Measurements from ENCODE around the gene WFS1.

The WFS1 gene

DNA sequence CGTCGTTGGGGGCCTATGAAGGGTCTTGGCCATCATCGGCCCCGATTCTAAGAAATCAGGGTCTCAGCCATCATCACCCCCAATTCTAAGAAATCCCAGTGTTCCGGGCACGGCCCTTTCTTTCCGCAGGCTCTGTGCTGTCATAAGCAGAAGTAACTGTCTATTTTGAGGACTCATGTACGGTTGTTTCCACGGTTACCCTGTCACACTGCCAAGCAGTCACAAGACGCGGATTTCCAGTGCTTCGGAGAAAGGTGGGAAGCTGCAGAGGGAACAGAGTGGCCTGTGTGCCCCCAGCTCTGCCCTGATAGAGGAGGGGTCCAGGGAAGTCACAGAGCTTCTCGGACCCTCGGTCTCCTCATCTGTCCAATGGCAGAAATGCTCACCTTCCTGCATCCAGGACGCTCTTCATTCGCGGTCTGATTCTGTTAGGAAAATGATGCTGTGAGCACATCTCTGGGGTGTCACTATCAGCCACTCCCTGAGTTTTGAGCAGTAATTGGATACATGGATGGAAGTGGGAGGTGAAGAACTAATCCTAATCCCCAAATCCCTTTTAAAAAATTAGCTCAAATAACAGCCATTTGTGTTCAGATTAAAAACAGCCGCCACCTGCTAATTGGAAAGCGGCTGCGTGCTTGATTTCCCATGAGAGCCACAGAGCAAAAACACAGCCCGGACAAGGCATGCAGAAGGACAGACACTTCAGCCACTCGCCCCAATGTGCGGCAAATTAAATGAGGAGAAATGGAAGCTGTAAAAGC, 73.1 kb downstream of the WFS1 start:
- no peak for DNase-seq

DNA sequence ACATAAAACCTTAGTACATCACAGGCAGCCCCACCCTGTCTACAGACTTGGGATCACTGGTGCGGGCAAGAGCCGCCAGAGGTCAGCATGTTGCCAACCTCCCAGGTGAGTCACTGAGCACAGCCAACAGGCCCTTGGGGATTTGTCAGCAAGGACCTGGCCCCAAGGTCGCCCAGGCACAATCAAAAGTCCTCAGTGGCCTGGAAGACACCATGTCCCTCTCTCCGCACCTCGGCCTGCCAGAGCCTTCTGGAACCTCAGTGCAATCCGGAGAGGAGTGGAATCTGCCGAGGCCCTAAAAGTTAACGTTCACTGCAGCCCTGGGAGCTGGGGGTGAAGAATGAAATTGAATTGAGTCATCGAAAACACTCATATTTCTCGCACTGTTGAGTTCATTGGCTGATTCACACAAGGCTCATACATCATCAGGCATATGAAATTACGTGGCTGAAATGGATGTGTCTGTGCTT, 74.3 kb downstream of the WFS1 start:
- no peak for DNase-seq

DNA sequence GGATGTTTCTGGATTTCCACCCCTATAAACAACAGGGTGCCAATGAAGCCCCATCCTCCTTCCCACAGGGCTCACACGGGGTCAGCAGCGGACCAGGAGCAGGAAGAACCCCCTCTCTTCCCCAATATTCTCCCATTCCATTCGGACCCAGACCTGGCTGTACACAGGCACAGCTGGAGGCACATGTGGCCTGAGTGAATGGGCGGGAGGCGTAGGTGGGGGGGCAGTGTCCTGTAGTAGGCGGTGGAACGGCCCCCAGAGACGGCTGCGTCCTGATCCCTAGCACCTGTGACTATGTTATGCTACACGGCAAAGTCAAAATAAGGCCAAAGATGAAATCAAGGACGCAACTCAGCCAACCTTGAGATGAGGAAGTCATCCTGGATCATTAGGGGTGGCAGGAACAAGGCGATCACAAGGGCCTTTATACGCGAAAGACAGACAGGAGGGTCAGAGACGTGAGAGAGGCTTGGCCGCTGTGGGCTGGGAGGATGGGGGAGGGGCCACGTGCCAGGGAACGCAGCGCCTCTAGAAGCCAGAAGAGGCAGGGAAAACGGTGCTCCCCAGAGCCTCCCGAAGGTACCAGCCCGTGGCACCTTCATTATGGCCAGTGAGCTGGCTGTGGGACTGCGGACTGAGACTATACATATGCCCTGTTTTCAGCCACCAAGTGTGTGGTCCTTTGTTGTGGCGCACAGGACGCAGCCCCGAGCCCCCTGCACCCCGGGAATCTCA, 75.6 kb downstream of the WFS1 start:
- no peak for DNase-seq

DNA sequence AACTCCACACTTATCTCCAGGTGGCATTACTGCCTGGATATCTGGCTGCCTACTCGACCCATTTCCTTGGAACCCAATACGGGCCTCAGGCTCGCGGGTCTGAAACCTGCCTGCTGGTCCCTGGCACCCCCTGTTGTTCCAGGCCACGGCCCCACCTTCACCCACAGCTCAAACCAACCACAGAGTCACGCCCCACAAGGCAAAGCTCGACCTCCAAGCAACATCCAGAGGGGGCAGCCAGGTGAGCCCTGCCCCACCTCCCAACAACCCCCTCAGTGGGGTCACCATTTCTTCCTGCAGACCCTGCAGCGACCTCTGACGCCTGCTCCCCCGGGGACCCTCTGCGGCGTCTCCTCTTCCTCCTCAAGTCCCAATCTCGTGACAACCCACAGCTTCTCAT, 76.2 kb downstream of the WFS1 start:
- no peak for DNase-seq

DNA sequence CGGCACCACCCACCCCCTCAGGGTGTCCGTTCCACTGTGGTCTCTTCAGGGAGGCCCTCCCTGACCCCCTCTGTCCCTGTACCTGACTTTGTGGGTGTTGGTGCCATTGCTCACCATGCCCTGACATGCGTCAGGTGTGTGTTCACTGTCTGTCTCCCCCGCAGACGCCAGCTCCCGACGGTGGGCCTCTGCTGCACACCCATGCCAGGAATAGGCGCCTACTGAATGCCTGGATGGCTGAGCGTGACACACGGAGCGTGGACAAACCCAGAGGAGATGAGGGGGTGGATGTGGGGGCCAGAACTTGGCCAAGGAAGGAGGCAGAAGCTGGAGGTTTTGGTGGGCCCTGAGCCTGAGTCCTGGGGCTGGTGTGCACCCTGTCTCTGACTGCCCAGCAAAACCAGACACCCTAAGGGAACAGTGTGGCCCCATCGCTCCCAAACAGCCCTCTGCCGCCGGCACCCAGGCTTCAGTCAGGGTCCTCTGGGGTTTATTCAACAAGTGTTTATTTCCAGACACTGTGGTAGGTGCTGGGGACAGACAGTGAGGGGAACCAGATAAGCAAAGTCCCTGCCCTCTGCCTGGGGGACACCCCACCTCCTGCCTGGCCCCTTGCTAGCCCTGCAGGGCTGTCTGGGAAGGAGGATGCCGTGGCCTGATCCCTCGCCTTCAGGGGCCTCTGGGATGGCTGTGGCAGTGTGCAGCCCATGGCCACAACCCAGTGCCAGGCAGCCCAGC, 76.9 kb downstream of the WFS1 start:
- no peak for DNase-seq

DNA sequence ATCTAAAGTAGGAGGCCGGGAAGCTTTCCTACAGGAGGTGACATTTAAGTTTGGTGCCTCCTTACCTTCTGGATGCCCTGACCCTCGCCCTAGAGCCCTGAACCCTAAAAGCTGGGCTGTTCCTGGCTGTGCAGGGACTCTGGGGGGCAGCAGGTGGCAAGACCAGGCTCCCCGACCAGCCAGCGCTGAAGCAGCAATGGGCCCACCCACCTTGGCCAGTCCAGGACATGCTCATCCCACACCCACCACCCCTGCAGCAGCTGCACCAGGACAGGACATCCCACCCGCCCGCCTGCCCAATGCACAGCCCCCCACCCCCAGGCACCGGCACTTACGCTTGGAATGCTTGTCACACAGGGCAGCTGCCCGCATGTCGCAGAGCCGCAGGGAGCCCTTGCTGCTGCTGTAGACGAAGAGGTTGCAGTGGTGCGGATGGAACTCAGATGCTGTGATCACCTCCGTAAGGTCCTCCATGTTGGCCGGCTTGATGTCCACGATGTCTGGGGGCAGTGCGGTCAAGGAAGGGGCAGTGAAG, 77.9 kb downstream of the WFS1 start:
- DNase-seq = no peak

DNA sequence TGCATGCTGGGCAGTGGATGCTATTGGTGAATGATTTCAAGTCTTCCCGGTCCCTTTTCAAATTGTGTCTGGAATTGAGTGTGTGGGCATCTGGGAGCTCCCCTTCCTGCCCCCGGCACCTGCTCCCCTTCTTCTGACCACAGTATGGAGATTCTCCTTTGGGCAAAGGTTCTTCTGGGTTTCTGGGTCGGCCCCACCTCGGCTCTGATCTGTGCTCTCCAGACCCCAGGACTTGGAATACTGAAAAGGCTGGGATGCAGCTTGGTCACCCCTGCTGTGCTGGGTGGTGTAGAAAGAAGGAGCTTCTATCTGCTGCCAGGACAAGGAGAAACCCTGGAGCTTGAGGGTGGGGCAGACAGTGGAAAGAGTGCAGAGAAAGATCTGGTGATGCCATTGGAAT, 78.8 kb downstream of the WFS1 start:
- no peak for DNase-seq

DNA sequence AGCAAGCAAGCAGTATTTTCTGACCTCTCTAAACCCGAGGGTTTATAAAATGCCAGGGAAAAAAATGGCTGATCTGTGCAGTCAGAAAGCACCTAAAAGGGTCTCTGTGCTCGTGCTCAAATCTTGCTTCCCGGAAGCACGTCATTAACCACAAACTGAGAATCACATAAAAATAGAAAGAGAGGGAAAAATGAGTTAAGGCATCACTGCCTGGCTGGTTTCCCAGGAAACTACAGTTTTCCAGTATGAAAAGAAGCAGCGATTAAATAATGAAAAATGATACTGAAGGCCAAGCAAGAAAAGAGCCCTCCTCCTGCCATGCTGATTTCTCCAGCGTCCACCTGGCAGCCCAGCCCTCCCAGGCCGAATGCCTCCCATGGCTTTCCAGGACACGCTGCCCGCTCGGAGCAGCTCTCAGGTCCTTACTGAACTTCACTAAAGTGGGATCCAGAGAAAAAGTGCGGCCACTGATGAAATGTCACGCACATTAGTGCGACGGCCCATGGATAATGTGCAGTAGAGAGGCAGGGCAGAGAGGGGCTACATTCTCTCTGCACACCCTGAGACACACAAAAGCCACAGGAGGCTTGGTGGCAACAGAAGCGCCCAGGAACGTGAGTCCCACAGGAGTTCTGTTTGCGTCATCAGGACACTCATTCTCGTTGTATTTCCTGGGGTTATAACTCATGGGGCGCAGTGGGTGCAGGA, 80.4 kb downstream of the WFS1 start:
- no peak for DNase-seq

DNA sequence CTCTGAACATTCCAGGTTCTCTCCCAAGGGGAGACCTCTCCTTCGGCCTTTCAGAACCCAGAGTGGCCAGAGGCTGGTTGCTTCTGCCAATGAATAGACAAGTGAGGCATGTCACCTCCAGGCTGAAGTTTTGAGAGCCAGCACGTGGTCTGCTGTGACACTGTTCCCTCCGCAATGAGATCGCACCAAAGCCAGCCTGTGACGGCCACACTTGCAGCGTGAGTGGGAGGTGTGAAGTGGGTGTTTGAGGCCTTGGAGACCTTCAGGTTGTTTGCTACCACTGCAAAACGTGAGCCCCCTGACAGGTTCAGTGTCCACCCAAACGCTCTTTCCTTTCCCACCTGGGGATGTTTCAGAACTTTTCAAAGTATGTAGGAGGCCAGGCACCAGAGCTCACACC, 81.0 kb downstream of the WFS1 start:
- DNase-seq = no peak

DNA sequence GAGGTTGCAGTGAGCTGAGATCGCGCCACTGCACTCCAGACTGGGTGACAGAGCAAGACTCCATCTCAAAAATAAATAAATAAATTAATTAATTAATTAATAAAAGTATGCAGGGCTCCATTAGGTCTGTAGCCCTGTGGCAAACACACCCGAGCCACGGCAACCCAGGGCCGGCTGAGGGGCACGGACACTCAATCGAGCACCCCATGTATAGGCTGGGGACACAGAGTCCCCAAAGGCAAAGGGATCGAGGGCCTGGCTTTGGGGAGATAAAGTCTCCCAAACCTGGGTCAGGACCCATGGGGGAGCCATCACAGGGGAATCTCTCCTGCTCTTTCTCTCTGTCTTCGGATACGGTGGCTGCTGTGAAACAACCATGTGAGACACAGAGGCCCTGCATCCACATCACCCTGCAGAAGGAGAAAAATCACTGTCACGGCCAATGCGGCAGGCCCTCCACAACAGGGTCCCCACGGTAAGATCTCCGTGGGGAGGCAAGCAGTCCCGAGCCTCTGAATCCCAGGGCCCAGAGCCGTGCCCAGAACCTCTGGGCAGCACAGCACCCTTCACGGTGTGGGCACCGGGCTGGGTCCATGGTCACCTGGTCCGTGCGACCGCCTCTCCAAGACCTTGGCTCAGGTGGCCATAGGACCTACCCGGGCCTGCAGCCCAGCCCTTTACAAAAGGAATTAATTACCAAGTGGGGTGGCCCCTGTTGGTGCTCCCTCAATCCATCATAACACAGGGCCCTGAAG, 81.8 kb downstream of the WFS1 start:
- no peak for DNase-seq

DNA sequence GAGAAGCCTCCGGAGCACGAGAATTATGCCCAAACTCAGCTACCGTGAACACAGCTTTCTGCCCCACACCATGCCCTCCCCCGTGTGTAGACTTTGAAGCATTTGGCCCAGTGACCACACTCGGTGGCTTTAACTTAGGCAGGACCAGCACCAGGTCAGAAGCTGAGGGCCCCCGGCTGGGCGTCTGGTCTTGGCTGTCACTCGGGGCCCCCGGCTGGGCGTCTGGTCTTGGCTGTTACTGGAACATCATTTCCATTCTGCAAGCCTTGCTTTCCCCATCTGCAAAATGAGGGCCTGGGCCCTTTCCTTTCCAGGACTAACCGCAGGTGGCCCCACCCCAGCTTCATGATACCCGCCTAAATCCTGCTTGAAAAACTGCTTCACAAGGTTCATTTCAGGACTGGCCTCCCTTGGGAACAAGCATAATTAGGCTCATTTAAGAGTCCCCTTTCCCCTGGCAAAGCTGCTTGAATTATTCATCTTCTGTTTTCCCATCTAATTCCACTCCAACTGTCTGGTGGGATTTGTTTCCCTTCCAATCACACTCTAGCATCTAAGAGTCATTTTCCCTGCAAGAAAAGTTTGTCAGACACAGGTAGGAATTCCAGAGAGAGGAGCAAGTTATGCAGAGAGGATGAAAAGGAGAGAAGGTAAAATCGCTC, 82.5 kb downstream of the WFS1 start:
- DNase-seq = no peak

All from NCI-H2227 treated with DMSO at 0.1 percent for 48 hours (cell line).